ENCODE measurements around the gene IFIT3.

DNA sequence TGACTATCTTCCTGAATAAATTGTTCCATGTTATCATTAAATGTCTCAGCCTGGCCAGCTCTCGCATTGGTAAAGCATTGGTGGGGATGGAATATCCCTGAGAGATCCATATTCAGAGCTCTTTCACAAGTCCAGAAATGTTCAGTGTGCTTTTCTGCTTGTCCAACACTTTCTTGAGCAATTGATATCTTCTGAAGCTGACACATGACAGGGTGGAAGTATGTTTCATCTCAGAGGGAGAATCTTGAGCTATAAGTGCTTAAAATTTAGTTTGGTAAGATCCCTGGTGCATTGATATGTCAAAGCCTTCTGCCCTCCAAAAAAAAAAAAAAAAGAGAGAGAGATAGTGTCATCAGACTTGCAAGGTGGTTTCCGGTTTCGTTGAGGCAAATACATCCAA is 7.4 kb downstream of the IFIT3 start:
- TF ChIP-seq EZH2phosphoT487 (IDR thresholded peaks at IDR 0.05; ENCODE audit: low read depth) = no peak
- TF ChIP-seq CTCF (IDR thresholded peaks at IDR 0.05; ENCODE audit: low read depth, low read length) = no peak
